ENCODE measurements around the gene ACSS3.

DNA sequence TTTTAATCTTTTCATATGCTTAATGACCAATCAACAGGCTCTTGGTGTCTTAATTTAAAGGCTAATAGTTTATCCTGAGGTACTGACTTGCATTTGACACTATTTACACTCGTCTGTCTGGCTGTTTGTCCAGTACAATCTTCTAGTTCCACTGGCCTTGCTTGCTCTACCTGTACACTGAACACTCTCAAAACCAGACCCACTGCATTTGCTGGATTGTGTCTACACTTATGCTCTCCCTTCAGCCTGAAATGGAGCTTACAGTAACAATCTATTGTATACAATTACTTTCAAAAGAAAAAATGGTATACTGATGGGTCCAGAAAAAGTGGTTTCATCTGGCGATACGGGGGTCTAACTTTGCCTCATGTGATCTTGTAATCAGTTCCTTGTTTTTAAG lies 2.3 kb upstream of the ACSS3 start:
- no peak for TF ChIP-seq FOXA1 (IDR thresholded peaks at IDR 0.05)
- TF ChIP-seq, protein P1, sequence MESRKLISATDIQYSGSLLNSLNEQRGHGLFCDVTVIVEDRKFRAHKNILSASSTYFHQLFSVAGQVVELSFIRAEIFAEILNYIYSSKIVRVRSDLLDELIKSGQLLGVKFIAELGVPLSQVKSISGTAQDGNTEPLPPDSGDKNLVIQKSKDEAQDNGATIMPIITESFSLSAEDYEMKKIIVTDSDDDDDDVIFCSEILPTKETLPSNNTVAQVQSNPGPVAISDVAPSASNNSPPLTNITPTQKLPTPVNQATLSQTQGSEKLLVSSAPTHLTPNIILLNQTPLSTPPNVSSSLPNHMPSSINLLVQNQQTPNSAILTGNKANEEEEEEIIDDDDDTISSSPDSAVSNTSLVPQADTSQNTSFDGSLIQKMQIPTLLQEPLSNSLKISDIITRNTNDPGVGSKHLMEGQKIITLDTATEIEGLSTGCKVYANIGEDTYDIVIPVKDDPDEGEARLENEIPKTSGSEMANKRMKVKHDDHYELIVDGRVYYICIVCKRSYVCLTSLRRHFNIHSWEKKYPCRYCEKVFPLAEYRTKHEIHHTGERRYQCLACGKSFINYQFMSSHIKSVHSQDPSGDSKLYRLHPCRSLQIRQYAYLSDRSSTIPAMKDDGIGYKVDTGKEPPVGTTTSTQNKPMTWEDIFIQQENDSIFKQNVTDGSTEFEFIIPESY (IDR thresholded peaks at IDR 0.05), result no peak
- TF ChIP-seq, protein P2, sequence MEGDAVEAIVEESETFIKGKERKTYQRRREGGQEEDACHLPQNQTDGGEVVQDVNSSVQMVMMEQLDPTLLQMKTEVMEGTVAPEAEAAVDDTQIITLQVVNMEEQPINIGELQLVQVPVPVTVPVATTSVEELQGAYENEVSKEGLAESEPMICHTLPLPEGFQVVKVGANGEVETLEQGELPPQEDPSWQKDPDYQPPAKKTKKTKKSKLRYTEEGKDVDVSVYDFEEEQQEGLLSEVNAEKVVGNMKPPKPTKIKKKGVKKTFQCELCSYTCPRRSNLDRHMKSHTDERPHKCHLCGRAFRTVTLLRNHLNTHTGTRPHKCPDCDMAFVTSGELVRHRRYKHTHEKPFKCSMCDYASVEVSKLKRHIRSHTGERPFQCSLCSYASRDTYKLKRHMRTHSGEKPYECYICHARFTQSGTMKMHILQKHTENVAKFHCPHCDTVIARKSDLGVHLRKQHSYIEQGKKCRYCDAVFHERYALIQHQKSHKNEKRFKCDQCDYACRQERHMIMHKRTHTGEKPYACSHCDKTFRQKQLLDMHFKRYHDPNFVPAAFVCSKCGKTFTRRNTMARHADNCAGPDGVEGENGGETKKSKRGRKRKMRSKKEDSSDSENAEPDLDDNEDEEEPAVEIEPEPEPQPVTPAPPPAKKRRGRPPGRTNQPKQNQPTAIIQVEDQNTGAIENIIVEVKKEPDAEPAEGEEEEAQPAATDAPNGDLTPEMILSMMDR (IDR thresholded peaks at IDR 0.05; ENCODE audit: low read depth, low read length, missing input control), result no peak
- TF ChIP-seq SP1 (IDR thresholded peaks at IDR 0.05), result no peak
- no peak for TF ChIP-seq EGR1 (IDR thresholded peaks at IDR 0.05; ENCODE audit: low read depth in 2 of 2)
- TF ChIP-seq YY1 (IDR thresholded peaks at IDR 0.05), result no peak
- TF ChIP-seq, protein P3, sequence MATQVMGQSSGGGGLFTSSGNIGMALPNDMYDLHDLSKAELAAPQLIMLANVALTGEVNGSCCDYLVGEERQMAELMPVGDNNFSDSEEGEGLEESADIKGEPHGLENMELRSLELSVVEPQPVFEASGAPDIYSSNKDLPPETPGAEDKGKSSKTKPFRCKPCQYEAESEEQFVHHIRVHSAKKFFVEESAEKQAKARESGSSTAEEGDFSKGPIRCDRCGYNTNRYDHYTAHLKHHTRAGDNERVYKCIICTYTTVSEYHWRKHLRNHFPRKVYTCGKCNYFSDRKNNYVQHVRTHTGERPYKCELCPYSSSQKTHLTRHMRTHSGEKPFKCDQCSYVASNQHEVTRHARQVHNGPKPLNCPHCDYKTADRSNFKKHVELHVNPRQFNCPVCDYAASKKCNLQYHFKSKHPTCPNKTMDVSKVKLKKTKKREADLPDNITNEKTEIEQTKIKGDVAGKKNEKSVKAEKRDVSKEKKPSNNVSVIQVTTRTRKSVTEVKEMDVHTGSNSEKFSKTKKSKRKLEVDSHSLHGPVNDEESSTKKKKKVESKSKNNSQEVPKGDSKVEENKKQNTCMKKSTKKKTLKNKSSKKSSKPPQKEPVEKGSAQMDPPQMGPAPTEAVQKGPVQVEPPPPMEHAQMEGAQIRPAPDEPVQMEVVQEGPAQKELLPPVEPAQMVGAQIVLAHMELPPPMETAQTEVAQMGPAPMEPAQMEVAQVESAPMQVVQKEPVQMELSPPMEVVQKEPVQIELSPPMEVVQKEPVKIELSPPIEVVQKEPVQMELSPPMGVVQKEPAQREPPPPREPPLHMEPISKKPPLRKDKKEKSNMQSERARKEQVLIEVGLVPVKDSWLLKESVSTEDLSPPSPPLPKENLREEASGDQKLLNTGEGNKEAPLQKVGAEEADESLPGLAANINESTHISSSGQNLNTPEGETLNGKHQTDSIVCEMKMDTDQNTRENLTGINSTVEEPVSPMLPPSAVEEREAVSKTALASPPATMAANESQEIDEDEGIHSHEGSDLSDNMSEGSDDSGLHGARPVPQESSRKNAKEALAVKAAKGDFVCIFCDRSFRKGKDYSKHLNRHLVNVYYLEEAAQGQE (IDR thresholded peaks at IDR 0.05), result no peak
- no peak for TF ChIP-seq RAD21 (IDR thresholded peaks at IDR 0.05)
- TF ChIP-seq, protein P4, sequence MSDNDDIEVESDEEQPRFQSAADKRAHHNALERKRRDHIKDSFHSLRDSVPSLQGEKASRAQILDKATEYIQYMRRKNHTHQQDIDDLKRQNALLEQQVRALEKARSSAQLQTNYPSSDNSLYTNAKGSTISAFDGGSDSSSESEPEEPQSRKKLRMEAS (IDR thresholded peaks at IDR 0.05), result no peak
- TF ChIP-seq JUND (IDR thresholded peaks at IDR 0.05), result no peak
- no peak for TF ChIP-seq GABPA (IDR thresholded peaks at IDR 0.05 in 1 of 2, conservative IDR thresholded peaks at IDR 0.05 in 1 of 2)

Measured in liver (tissue), 3 donors.